GM18526 (cell line): ENCODE measurements around the gene PAX7.

Experiments used
- POLR2A ChIP-seq: IDR thresholded peaks from 3 replicates; pipeline ENCODE4 v1.6.1; 2011; ENCODE audit not compliant: insufficient read length; ENCODE audit errors: extremely low read depth

The PAX7 gene

GRCh38 chr1:18635891-18636595 lies 5.4 kb downstream of the PAX7 start:
- TF ChIP-seq POLR2A: no peak

- TF ChIP-seq POLR2A: no peak
Measured at GRCh38 chr1:18636596-18637508, 6.2 kb downstream of the PAX7 start.

GRCh38 chr1:18637511-18637960 lies 6.9 kb downstream of the PAX7 start:
- TF ChIP-seq POLR2A: no peak

- TF ChIP-seq POLR2A: no peak
Measured at GRCh38 chr1:18637962-18638834, 7.6 kb downstream of the PAX7 start.

- no peak for TF ChIP-seq POLR2A
Measured at GRCh38 chr1:18638835-18639364, 8.3 kb downstream of the PAX7 start.

- TF ChIP-seq POLR2A: no peak
Measured at GRCh38 chr1:18639368-18640055, 8.9 kb downstream of the PAX7 start.

- TF ChIP-seq POLR2A: no peak
Measured at GRCh38 chr1:18640228-18641004, 9.8 kb downstream of the PAX7 start.

GRCh38 chr1:18641005-18641941 lies 10.6 kb downstream of the PAX7 start:
- TF ChIP-seq POLR2A: no peak

GRCh38 chr1:18642278-18643095 lies 11.8 kb downstream of the PAX7 start:
- no peak for TF ChIP-seq POLR2A

GRCh38 chr1:18643154-18644012 lies 12.7 kb downstream of the PAX7 start:
- TF ChIP-seq POLR2A: no peak

GRCh38 chr1:18644013-18644399 lies 13.4 kb downstream of the PAX7 start:
- TF ChIP-seq POLR2A: no peak
